HepG2 (cell line): ENCODE measurements around the gene CTNNA1. TPM values are rescaled to one million over a fixed set of nuclear protein-coding genes. Genes with fewer than 3 reads are reported as not detected.

Source experiments
- CCAR2 ChIP-seq: fragments of 200-400 bp; formaldehyde crosslinking; optimal IDR thresholded peaks from 2 replicates; pipeline ENCODE3; 2018; ENCODE audit warnings: low read depth, mild to moderate bottlenecking, low read length, moderate library complexity
- CREM ChIP-seq, 2 experiments: sonication (generic) in 1 of 2; formaldehyde crosslinking in 1 of 2; IDR thresholded peaks; 2 replicates each; pipeline versions ENCODE4 v1.4.0 to v1.6.1; 2016 to 2020; ENCODE audit warnings: antibody characterized with exemption in 1 of 2, mild to moderate bottlenecking in 1 of 2, missing genetic modification reagents in 1 of 2
- PHF5A ChIP-seq: IDR thresholded peaks from one replicate; pipeline ENCODE4 v1.6.1; 2018; ENCODE audit warnings: low read depth, missing genetic modification reagents; ENCODE audit not compliant: unreplicated experiment
- RXRA ChIP-seq: sonication (generic); formaldehyde crosslinking; IDR thresholded peaks from 2 replicates; pipeline ENCODE4 v1.5.1; 2020; ENCODE audit warnings: missing genetic modification reagents
- TARDBP ChIP-seq: sonication (generic); formaldehyde crosslinking; IDR thresholded peaks from 2 replicates; pipeline ENCODE4 v1.8.0; 2022; ENCODE audit warnings: mild to moderate bottlenecking, missing genetic modification reagents
- ZFP36 ChIP-seq: fragments of 150-350 bp; IDR thresholded peaks from 2 replicates; pipeline ENCODE4 v1.6.1; 2018; ENCODE audit warnings: borderline replicate concordance, low read length, low read depth; ENCODE audit not compliant: partially characterized antibody
- ZNF329 ChIP-seq: sonication (generic); formaldehyde crosslinking; IDR thresholded peaks from 2 replicates; pipeline ENCODE4 v1.9.0; 2021; ENCODE audit warnings: low read depth, mild to moderate bottlenecking, missing genetic modification reagents
- ZNF589 ChIP-seq: sonication (generic); formaldehyde crosslinking; conservative IDR thresholded peaks from 2 replicates; pipeline ENCODE4 v1.8.0; 2022; ENCODE audit warnings: mild to moderate bottlenecking, moderate library complexity, missing genetic modification reagents
- ZNF609 ChIP-seq: sonication (generic); formaldehyde crosslinking; IDR thresholded peaks from 2 replicates; pipeline ENCODE4 v1.4.0; 2020; ENCODE audit warnings: mild to moderate bottlenecking, missing genetic modification reagents, borderline replicate concordance
- polyA plus RNA-seq, 8 experiments: library from polyadenylated mRNA; depleted of rRNA in 3 of 8; stranded (reverse) in 7 of 8; unstranded in 1 of 8; fragments of >200 nt; fragmentation: Illumina TruSeq in 4 of 8; extraction: Trizol in 4 of 8; gene quantifications; 2 replicates each; pipeline versions ENCODE4 v1.2.1 to v1.2.3, GENCODE V29; 2011 to 2016; ENCODE audit warnings: low read depth in 4 of 8, missing spikeins in 1 of 8, mixed read lengths in 1 of 8; ENCODE audit not compliant: insufficient read depth in 1 of 8
- total RNA-seq, 5 experiments: library from RNA; depleted of rRNA; stranded (reverse); fragments of >200 nt; fragmentation: Illumina TruSeq; extraction: Trizol; gene quantifications; 2 replicates each; pipeline ENCODE4 v1.2.3, GENCODE V29; 2016; ENCODE audit warnings: low read depth in 1 of 5
- TF ChIP-seq, protein P1 (sequence below): IDR thresholded peaks from 2 replicates; pipeline ENCODE4 v1.4.0; 2020; ENCODE audit warnings: mild to moderate bottlenecking, missing genetic modification reagents
- TF ChIP-seq, protein P2 (sequence below): sonication (generic); formaldehyde crosslinking; IDR thresholded peaks from 2 replicates; pipeline ENCODE4 v1.4.0; 2020; ENCODE audit warnings: mild to moderate bottlenecking, missing genetic modification reagents

Gene CTNNA1
- total and polyA plus RNA-seq, 2 of the 13 experiments (the other 11 are each of a cell fraction or from before 2014, with no cell fraction given), result 66.8 to 162 TPM

GRCh38 chr5:138964647-138965201, 211.5 kb downstream of the CTNNA1 start (continued):
- TF ChIP-seq ZNF589 (no peak), CCAR2 (no peak), RXRA (CRISPR knock-in tag) (peak; percentile 91), TARDBP (no peak), ZNF609 (CRISPR knock-in tag) (no peak), ZNF329 (no peak), PHF5A (CRISPR knock-in tag) (no peak), ZFP36 (no peak), CREM (IDR thresholded peaks at IDR 0.05) (peak; percentile 37; the same call in 1 of the 2 replicates), CREM (CRISPR knock-in tag; IDR thresholded peaks at IDR 0.05) (no peak)
- TF ChIP-seq, protein P1, sequence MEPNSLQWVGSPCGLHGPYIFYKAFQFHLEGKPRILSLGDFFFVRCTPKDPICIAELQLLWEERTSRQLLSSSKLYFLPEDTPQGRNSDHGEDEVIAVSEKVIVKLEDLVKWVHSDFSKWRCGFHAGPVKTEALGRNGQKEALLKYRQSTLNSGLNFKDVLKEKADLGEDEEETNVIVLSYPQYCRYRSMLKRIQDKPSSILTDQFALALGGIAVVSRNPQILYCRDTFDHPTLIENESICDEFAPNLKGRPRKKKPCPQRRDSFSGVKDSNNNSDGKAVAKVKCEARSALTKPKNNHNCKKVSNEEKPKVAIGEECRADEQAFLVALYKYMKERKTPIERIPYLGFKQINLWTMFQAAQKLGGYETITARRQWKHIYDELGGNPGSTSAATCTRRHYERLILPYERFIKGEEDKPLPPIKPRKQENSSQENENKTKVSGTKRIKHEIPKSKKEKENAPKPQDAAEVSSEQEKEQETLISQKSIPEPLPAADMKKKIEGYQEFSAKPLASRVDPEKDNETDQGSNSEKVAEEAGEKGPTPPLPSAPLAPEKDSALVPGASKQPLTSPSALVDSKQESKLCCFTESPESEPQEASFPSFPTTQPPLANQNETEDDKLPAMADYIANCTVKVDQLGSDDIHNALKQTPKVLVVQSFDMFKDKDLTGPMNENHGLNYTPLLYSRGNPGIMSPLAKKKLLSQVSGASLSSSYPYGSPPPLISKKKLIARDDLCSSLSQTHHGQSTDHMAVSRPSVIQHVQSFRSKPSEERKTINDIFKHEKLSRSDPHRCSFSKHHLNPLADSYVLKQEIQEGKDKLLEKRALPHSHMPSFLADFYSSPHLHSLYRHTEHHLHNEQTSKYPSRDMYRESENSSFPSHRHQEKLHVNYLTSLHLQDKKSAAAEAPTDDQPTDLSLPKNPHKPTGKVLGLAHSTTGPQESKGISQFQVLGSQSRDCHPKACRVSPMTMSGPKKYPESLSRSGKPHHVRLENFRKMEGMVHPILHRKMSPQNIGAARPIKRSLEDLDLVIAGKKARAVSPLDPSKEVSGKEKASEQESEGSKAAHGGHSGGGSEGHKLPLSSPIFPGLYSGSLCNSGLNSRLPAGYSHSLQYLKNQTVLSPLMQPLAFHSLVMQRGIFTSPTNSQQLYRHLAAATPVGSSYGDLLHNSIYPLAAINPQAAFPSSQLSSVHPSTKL (CRISPR knock-in tag), result peak; percentile 72
- TF ChIP-seq, protein P2, sequence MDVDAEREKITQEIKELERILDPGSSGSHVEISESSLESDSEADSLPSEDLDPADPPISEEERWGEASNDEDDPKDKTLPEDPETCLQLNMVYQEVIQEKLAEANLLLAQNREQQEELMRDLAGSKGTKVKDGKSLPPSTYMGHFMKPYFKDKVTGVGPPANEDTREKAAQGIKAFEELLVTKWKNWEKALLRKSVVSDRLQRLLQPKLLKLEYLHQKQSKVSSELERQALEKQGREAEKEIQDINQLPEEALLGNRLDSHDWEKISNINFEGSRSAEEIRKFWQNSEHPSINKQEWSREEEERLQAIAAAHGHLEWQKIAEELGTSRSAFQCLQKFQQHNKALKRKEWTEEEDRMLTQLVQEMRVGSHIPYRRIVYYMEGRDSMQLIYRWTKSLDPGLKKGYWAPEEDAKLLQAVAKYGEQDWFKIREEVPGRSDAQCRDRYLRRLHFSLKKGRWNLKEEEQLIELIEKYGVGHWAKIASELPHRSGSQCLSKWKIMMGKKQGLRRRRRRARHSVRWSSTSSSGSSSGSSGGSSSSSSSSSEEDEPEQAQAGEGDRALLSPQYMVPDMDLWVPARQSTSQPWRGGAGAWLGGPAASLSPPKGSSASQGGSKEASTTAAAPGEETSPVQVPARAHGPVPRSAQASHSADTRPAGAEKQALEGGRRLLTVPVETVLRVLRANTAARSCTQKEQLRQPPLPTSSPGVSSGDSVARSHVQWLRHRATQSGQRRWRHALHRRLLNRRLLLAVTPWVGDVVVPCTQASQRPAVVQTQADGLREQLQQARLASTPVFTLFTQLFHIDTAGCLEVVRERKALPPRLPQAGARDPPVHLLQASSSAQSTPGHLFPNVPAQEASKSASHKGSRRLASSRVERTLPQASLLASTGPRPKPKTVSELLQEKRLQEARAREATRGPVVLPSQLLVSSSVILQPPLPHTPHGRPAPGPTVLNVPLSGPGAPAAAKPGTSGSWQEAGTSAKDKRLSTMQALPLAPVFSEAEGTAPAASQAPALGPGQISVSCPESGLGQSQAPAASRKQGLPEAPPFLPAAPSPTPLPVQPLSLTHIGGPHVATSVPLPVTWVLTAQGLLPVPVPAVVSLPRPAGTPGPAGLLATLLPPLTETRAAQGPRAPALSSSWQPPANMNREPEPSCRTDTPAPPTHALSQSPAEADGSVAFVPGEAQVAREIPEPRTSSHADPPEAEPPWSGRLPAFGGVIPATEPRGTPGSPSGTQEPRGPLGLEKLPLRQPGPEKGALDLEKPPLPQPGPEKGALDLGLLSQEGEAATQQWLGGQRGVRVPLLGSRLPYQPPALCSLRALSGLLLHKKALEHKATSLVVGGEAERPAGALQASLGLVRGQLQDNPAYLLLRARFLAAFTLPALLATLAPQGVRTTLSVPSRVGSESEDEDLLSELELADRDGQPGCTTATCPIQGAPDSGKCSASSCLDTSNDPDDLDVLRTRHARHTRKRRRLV (CRISPR knock-in tag), result no peak
